ENCODE measurements around the gene F8. TPM values are rescaled to one million over a fixed set of nuclear protein-coding genes. Genes with fewer than 3 reads are reported as not detected.
"Not testable (repeated sequence)": the region's sequence is repeated elsewhere in the genome, so short reads cannot be mapped to it uniquely, and the experiment has no call there.

Gene F8
- total RNA-seq, 1 donor from 2014 or later: 7.3 TPM

GRCh38 chrX:154981116-154981411 is 41.5 kb downstream of the F8 start:
- no peak for DNase-seq

- DNase-seq: peak; percentile 26
Measured at GRCh38 chrX:154980330-154981115, 42.0 kb downstream of the F8 start.

GRCh38 chrX:154979629-154980028 is 42.9 kb downstream of the F8 start:
- no peak for DNase-seq

GRCh38 chrX:154968353-154968752 is 54.2 kb downstream of the F8 start:
- no peak for DNase-seq

GRCh38 chrX:154967603-154968002 is 54.9 kb downstream of the F8 start:
- DNase-seq: no peak

GRCh38 chrX:154961947-154962346 is 60.6 kb downstream of the F8 start:
- DNase-seq: no peak

GRCh38 chrX:154955799-154956198 is 66.7 kb downstream of the F8 start:
- DNase-seq: not testable (repeated sequence)

GRCh38 chrX:154939265-154939664 is 83.3 kb downstream of the F8 start:
- not testable (repeated sequence) for DNase-seq

GRCh38 chrX:154924771-154925170 is 97.8 kb downstream of the F8 start:
- not testable (repeated sequence) for DNase-seq

GRCh38 chrX:154918060-154918483 is 104.5 kb downstream of the F8 start:
- peak; percentile 1 for DNase-seq

GRCh38 chrX:154914052-154914451 is 108.5 kb downstream of the F8 start:
- DNase-seq: no peak

GRCh38 chrX:154910528-154910927 is 112.0 kb downstream of the F8 start:
- DNase-seq: not testable (repeated sequence)

- DNase-seq: not testable (repeated sequence)
Measured at GRCh38 chrX:154910048-154910447, 112.5 kb downstream of the F8 start.

- no peak for DNase-seq
Measured at GRCh38 chrX:154908821-154909220, 113.7 kb downstream of the F8 start.

GRCh38 chrX:154902408-154902807 is 120.1 kb downstream of the F8 start:
- no peak for DNase-seq

- DNase-seq: no peak
Measured at GRCh38 chrX:154900323-154900722, 122.2 kb downstream of the F8 start.

GRCh38 chrX:154892296-154892695 is 130.2 kb downstream of the F8 start:
- no peak for DNase-seq

- DNase-seq: no peak
Measured at GRCh38 chrX:154890990-154891639, 131.4 kb downstream of the F8 start.

- not testable (repeated sequence) for DNase-seq
Measured at GRCh38 chrX:154886789-154887221, 135.7 kb downstream of the F8 start.

- DNase-seq: not testable (repeated sequence)
Measured at GRCh38 chrX:154886069-154886788, 136.3 kb downstream of the F8 start, which contains the start of gene F8A1. F8A1 (plus strand) TSS chrX:154886355; CDS start chrX:154886375, 20 bp downstream.

- not testable (repeated sequence) for DNase-seq
Measured at GRCh38 chrX:154885549-154885948, 137.0 kb downstream of the F8 start.

- not testable (repeated sequence) for DNase-seq
Measured at GRCh38 chrX:154885057-154885456, 137.5 kb downstream of the F8 start.

- DNase-seq: not testable (repeated sequence)
Measured at GRCh38 chrX:154884069-154884468, 138.5 kb downstream of the F8 start.
